B cell (primary cell): ENCODE results near the gene JPH2. TPM values are rescaled to one million over a fixed set of nuclear protein-coding genes. Genes with fewer than 3 reads are reported as not detected.

Source experiments
- ATAC-seq: fragments of 200-7000 bp; cut with Tn5 transposase; one replicate; pipeline ENCODE4 v1.10.0; 2021; ENCODE audit warnings: low read depth, mild to moderate bottlenecking, moderate number of reproducible peaks, moderate library complexity
- CTCF ChIA-PET: fragments of 350-600 bp; sonication (Branson Sonifier 250); formaldehyde crosslinking; loops from one replicate; lab custom pipeline; 2021; ENCODE audit warnings: antibody characterized with exemption, inconsistent platforms; lab: Charles Lee
- POLR2A ChIA-PET: fragments of 350-600 bp; sonication (Branson Sonifier 250); formaldehyde crosslinking; loops from one replicate; lab custom pipeline; 2021; ENCODE audit warnings: antibody characterized with exemption; lab: Charles Lee
- DNase-seq: peaks from one replicate; pipeline ENCODE4 v3.0.0; 2013
- H2AFZ ChIP-seq: 2 replicates; pipeline ENCODE4 v1.6.1; 2012; ENCODE audit warnings: mild to moderate bottlenecking, low read depth, low read length; ENCODE audit not compliant: insufficient read depth, poor library complexity, severe bottlenecking
- H3K27ac ChIP-seq, 2 donors: 1 replicate in 1 of 2; 2 replicates in 1 of 2; pipeline ENCODE4 v1.5.1; 2012 to 2013; ENCODE audit warnings: low read length in 2 of 2, mild to moderate bottlenecking in 2 of 2, moderate library complexity in 1 of 2
- H3K27me3 ChIP-seq, 4 experiments: fragments of 200-600 bp in 1 of 4; sonication (generic) in 1 of 4; replicated peaks in 1 of 4; 1 replicate in 2 of 4; 2 replicates in 2 of 4; pipeline versions ENCODE4 v1.6.1 to v1.7.0; 2013 to 2016; ENCODE audit warnings: low read length in 3 of 4, mild to moderate bottlenecking in 2 of 4, mixed read lengths in 1 of 4, moderate library complexity in 1 of 4; ENCODE audit not compliant: insufficient read depth in 4 of 4, control insufficient read depth in 3 of 4; ENCODE audit errors: control extremely low read depth in 1 of 4
- H3K36me3 ChIP-seq, 2 experiments: replicated peaks in 1 of 2; 1 replicate in 1 of 2; 2 replicates in 1 of 2; pipeline versions ENCODE4 v1.6.1 to v1.7.1; 2013; ENCODE audit warnings: low read length in 1 of 2; ENCODE audit not compliant: insufficient read depth in 2 of 2, control insufficient read depth in 1 of 2; ENCODE audit errors: control extremely low read depth in 1 of 2, extremely low read depth in 1 of 2
- H3K4me1 ChIP-seq, 2 donors: fragments of 200-600 bp in 1 of 2; sonication (generic) in 1 of 2; 1 replicate in 1 of 2; 2 replicates in 1 of 2; pipeline versions ENCODE4 v1.5.1 to v1.6.1; 2013 to 2017; ENCODE audit warnings: low read length in 2 of 2; ENCODE audit not compliant: control insufficient read depth in 2 of 2, insufficient read depth in 2 of 2
- H3K4me2 ChIP-seq: replicated peaks from 2 replicates; pipeline ENCODE3; 2012; ENCODE audit warnings: mild to moderate bottlenecking, low read depth, low read length; ENCODE audit not compliant: poor library complexity, severe bottlenecking
- H3K4me3 ChIP-seq, 5 experiments: fragments of 200-600 bp in 1 of 5; sonication (generic) in 1 of 5; 1 replicate in 3 of 5; 2 replicates in 2 of 5; pipeline versions ENCODE4 v1.5.1 to v1.7.0; 2011 to 2016; ENCODE audit warnings: low read length in 4 of 5, mild to moderate bottlenecking in 4 of 5, low read depth in 2 of 5, control low read depth in 1 of 5, moderate library complexity in 1 of 5; ENCODE audit not compliant: insufficient read depth in 1 of 5; ENCODE audit errors: control extremely low read depth in 1 of 5, extremely low read depth in 1 of 5
- H3K79me2 ChIP-seq: fragments of 200-600 bp; sonication (generic); one replicate; pipeline ENCODE4 v1.6.0; 2016; ENCODE audit warnings: low read length; ENCODE audit not compliant: control insufficient read depth, insufficient read depth
- H3K9ac ChIP-seq: fragments of 200-600 bp; sonication (generic); 2 replicates; pipeline ENCODE4 v1.6.1; 2017; ENCODE audit warnings: mild to moderate bottlenecking, low read length, moderate library complexity
- H3K9me3 ChIP-seq, 3 donors: one replicate each; pipeline versions ENCODE4 v1.6.1 to v1.7.1; 2013; ENCODE audit warnings: low read length in 2 of 3; ENCODE audit not compliant: control insufficient read depth in 2 of 3, insufficient read depth in 1 of 3; ENCODE audit errors: control extremely low read depth in 1 of 3
- H4K20me1 ChIP-seq: 2 replicates; pipeline ENCODE4 v1.6.0; 2012; ENCODE audit warnings: mild to moderate bottlenecking, low read length; ENCODE audit not compliant: insufficient read depth, control insufficient read depth, poor library complexity, severe bottlenecking
- H3K27ac Mint-ChIP-seq: one replicate; pipeline ENCODE4 v1.8.0; 2021; ENCODE audit warnings: mixed read lengths
- H3K27me3 Mint-ChIP-seq: one replicate; pipeline ENCODE4 v1.8.0; 2021; ENCODE audit warnings: mixed read lengths
- H3K4me1 Mint-ChIP-seq: one replicate; pipeline ENCODE4 v1.8.0; 2021; ENCODE audit warnings: mixed read lengths
- H3K4me3 Mint-ChIP-seq: one replicate; pipeline ENCODE4 v1.8.0; 2021; ENCODE audit warnings: mixed read lengths
- H3K9me3 Mint-ChIP-seq: one replicate; pipeline ENCODE4 v1.8.0; 2022; ENCODE audit warnings: mixed read lengths; ENCODE audit not compliant: insufficient read depth
- EZH2 ChIP-seq: IDR thresholded peaks from 2 replicates; pipeline ENCODE4 v1.6.1; 2012; ENCODE audit warnings: borderline replicate concordance, low read depth, mild to moderate bottlenecking, moderate library complexity, low read length; ENCODE audit not compliant: insufficient read depth, poor library complexity, severe bottlenecking
- WGBS: methylation state at CpG from one replicate; pipeline ENCODE4 v1.1.5; 2013; ENCODE audit warnings: missing lambda C conversion rate; ENCODE audit not compliant: insufficient coverage; 5-methylcytosine and 5-hydroxymethylcytosine counted together
- intact Hi-C: fragments of 100-400 bp; cut with micrococcal nuclease; formaldehyde crosslinking; loops from one replicate; pipeline ENCODE4 v1.10.0; 2022
- polyA plus RNA-seq: library from polyadenylated mRNA; depleted of rRNA; stranded (reverse); fragments of >200 nt; gene quantifications from 2 replicates; pipeline ENCODE4 v1.2.3, GENCODE V29; 2012
- total RNA-seq, 2 donors: library from RNA; stranded (reverse); fragments of 120-200 nt in 1 of 2; gene quantifications; 1 replicate in 1 of 2; 2 replicates in 1 of 2; pipeline versions ENCODE4 v1.2.3 to v1.2.4, GENCODE V29; 2013 to 2022
- TF ChIP-seq, protein P1 (sequence below): fragments of 200-600 bp; IDR thresholded peaks from one replicate; pipeline ENCODE4 v1.8.0; 2022; ENCODE audit warnings: antibody characterized with exemption, mild to moderate bottlenecking

The JPH2 gene
- total and polyA plus RNA-seq, 2 donors (not counting 1 experiment from before 2014, with no cell fraction given): 0.10 TPM; not detected in 1

DNA sequence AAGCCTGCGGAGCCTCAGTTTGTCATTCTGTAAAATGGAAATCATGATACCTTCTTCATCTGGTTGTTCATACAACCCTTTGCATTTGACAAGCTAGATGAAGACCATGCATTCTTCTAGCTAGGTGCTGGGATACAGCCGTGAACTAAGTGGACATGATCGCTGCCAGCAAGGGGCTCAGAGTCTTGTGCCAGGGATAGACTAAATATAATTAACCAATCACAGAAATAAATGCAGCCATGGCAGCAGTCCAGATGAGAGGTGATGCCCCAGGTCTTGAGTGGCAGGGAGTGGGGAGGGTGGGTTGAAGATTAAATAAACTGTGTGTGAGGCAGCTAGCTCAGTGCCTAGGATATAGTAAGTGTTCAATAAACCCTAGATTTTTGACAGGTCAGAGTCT lies 19.3 kb downstream of the JPH2 start:
- H3K4me2 ChIP-seq: no peak overlapping the region
- H3K36me3 ChIP-seq: no peaks in the 10 kb centered on the region
- TF ChIP-seq, protein P1, sequence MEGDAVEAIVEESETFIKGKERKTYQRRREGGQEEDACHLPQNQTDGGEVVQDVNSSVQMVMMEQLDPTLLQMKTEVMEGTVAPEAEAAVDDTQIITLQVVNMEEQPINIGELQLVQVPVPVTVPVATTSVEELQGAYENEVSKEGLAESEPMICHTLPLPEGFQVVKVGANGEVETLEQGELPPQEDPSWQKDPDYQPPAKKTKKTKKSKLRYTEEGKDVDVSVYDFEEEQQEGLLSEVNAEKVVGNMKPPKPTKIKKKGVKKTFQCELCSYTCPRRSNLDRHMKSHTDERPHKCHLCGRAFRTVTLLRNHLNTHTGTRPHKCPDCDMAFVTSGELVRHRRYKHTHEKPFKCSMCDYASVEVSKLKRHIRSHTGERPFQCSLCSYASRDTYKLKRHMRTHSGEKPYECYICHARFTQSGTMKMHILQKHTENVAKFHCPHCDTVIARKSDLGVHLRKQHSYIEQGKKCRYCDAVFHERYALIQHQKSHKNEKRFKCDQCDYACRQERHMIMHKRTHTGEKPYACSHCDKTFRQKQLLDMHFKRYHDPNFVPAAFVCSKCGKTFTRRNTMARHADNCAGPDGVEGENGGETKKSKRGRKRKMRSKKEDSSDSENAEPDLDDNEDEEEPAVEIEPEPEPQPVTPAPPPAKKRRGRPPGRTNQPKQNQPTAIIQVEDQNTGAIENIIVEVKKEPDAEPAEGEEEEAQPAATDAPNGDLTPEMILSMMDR: no peak
- TF ChIP-seq EZH2: no peak
- 83% methylated on average over 1 of the region's 3 CpGs for WGBS
- ATAC-seq: no peak
- CTCF ChIA-PET: interaction anchor here (1.5 kb wide), 1 partner anchor 22 kb away, joined by 3 read pairs; no protein-coding TSS in a partner anchor
- peaks cover 0 to 2% (median 2%) of the 10 kb centered on the region in 3 donors for H3K9me3 ChIP-seq
- intact Hi-C loops: no loop called here
- no peak for DNase-seq
- H3K9ac ChIP-seq: no peak overlapping the region
- H3K27me3 ChIP-seq: peaks cover 0 to 24% (median 11%) of the 10 kb centered on the region in 4 experiments
- Mint-ChIP-seq H3K27ac (no peak overlapping the region), H3K4me3 (no peak overlapping the region), H3K4me1 (no peaks in the 10 kb centered on the region), H3K9me3 (peaks cover 2% of the 10 kb centered on the region), H3K27me3 (peaks cover 62% of the 10 kb centered on the region)
- POLR2A ChIA-PET: no interaction called here
- no peak overlapping the region for H2AFZ ChIP-seq
- H3K27ac ChIP-seq: no peak overlapping the region
- no peaks in the 10 kb centered on the region for H3K4me1 ChIP-seq
- H4K20me1 ChIP-seq: no peaks in the 10 kb centered on the region
- no peak overlapping the region for H3K4me3 ChIP-seq
- H3K79me2 ChIP-seq: no peaks in the 10 kb centered on the region

DNA sequence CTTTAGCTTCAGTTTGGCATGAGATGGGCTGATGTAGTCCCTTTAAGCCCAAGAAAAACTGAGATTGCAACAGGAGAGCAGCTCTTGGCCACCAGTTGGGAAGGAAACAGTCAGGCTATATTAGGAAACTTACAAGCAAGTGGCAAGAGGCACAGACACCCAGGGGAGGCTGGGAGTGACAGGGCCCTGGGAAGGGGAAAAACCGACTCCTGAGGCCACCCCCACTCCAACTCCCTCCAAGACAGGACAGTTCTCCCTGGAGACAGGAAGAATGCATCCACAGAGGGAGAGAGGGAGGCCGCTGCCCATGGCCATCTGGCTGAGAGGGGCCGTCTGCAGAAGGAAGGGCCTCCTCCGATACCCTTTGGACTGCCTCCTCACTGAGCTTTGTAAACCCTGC lies 20.5 kb downstream of the JPH2 start:
- Histone ChIP-seq H3K4me2 (no peak overlapping the region), H3K36me3 (no peaks in the 10 kb centered on the region), H2AFZ (no peak overlapping the region), H3K9ac (no peak overlapping the region), H3K27ac (no peak overlapping the region), H3K27me3 (peaks cover 0 to 20% (median 8%) of the 10 kb centered on the region in 4 experiments), H3K79me2 (no peaks in the 10 kb centered on the region), H3K4me3 (no peak overlapping the region), H3K4me1 (no peaks in the 10 kb centered on the region), H4K20me1 (no peaks in the 10 kb centered on the region), H3K9me3 (peaks cover 0 to 2% (median 2%) of the 10 kb centered on the region in 3 donors)
- ATAC-seq (no peak), DNase-seq (no peak)
- Mint-ChIP-seq H3K27ac (no peak overlapping the region), H3K27me3 (peaks cover 64% of the 10 kb centered on the region), H3K4me1 (no peaks in the 10 kb centered on the region), H3K9me3 (peaks cover 2% of the 10 kb centered on the region), H3K4me3 (no peak overlapping the region)
- TF ChIP-seq, protein P1: no peak
- no peak for TF ChIP-seq EZH2
- ChIA-PET POLR2A (no interaction called here), CTCF (interaction anchor here (1.3 to 1.5 kb wide), 2 partner anchors 24 kb away, joined by 3 to 4 read pairs; no protein-coding TSS in a partner anchor)
- intact Hi-C loops: no loop called here
- no CpG with 5 or more reads among the region's 4 CpGs for WGBS
